ENCODE measurements around the gene PLEKHO2.

PLEKHO2 gene

DNA sequence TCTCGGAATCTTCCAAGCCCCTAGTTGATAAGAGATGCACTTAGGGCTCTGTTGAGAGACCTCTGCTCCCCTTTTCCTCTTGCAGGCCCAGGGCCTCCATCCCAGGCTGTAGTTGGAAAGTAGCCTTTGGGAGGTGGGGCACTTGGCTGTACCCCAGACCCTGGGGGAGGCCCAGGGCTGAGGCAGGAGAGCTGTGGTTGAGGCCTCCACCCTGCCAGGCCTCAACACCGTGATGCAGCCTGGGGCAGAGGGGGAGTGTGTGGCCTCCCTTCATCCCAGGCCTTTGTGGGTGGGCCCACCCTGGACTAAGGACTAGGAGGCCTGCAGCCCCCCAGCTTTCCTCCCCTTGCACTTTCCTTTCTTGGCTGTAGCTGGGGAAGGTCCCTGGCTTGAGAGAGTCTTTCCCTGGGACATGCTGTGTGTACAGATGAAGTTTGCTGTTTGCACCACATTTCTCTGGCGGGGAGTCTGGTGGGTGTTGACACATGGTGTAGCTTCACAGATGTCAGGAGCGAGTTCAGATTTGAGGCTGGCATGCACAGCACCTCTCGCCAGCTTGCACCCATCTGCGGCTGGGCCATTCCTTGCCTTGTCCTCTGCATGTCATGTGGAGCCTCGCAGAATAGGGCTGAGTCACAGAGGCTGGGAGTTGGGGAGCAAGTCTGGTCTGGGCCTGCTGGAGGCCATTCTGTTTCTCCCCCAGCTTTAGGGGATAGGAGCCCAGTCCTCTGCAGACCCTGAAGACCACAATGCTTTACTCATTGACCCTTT is 13.7 kb downstream of the PLEKHO2 start:
- DNase-seq (ENCODE audit: low read depth), result no peak

DNA sequence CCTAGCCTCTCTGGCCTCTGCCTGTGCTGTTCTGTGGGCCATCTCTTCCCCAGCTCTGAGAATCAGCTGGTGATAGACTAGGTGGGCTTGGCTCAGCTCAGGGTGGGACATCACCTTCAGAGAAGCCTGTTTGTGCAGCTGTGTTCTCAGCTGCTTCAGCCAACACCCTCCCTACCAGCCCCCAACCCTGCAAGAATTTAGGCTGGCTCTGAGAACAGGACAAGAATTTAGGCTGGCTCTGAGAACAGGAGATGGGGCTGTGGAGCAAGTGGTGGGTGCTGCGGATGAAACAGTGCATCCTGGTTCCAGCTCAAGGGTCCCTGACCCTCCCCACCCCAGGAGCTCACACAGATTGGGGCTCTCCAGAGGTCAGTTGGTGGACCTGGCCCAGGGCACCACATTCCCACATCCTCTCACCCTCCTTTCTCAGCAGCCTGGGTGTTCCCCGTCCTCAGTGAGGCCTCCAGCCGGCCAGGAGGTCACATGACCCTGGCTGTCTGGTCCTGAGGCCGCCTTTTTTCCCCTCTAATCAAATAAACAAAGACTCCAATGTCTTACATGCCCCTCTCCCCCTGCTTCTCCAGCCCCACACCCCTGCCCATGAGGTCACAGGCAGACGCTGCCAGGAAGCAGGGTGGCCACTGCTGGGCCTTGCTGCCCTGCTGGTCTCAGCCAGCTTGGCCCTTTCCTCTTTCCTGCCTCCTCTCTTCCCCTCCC is 14.9 kb downstream of the PLEKHO2 start:
- no peak for DNase-seq (ENCODE audit: low read depth)

DNA sequence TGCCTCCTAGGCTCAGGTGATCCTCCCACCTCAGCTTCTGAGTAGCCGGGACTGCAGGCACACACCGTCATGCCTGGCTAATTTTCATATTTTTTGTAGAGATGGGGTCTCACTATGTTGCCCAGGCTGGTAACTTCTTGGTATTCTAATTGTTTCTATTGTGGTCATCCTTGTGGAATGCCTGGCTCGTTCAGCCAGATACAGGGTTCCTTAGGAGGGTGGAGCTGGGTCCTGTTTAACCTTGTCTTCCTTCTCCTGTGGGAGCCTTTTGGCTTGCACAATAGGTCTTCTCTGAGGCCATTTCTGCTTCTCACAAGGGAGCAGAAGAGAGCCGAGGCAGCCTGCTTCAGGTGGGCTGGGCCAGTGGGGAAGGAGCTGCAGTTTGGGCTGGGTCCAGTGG is 15.7 kb downstream of the PLEKHO2 start:
- no peak for DNase-seq (ENCODE audit: low read depth)

DNA sequence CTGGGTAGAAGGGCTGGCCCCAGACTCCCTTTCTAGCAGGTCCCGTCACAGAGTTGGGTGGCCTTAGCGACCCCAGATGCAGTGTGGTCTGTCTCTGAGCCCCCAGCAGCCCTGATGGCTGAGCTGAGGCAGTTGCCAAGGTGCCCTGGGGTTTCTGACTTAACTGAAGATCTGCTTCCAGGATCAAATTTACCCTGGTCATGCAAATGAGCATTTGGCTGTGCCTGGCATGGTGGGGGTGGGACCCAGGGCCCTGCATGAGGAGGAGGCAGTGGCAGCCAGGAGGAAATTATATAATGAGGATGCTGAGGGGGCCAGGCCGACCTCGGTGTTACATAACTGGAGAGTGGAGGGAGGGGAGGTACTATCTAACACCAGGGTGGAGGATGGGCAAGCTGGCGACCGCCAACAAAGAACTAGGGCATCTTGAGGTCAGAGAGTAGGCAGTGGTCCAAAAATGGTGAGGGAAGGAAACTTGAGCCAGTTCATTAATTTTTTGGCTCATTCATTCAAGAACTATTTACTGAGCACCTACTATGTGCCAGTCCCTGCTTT is 16.4 kb downstream of the PLEKHO2 start:
- DNase-seq (ENCODE audit: low read depth), result no peak

DNA sequence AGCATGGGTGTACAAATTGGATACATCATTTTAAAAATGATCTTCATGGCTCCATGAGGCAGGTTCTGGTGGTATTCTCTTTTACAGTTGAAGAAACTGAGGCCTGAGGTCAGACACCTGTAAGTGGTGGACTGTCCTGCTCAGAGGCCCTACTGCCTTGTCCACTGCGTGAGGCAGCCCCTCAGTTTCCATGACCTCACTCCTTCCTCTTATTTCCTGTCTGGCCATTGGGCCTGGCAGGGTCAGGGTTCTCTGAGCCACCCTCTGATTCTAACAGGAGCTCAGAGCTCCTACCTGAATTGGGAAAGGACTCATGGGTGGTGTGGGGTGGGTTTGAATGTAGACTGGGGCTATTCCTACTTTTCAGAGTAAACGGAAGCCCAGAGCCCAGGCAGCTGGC is 17.5 kb downstream of the PLEKHO2 start:
- no peak for DNase-seq (ENCODE audit: low read depth)

DNA sequence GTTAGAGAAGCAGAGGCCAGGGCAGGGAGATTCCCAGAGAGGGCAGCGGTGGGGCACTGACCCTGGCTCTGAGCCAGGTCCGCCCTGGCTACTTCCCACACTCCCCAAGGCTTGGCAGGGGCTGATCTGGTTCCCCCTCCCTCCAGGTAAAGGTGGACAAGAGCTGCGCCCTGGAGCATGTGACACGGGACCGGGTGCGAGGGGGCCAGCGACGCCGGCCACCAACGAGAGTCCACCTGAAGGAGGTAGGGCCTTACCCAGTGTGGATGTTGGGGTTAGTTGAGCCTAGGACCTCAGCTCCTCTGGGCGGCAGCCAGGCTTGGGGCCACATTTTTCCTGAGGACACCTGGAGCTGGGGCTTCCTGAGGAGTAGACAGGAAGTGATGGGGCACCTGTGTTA is 19.6 kb downstream of the PLEKHO2 start:
- no peak for DNase-seq (ENCODE audit: low read depth)

DNA sequence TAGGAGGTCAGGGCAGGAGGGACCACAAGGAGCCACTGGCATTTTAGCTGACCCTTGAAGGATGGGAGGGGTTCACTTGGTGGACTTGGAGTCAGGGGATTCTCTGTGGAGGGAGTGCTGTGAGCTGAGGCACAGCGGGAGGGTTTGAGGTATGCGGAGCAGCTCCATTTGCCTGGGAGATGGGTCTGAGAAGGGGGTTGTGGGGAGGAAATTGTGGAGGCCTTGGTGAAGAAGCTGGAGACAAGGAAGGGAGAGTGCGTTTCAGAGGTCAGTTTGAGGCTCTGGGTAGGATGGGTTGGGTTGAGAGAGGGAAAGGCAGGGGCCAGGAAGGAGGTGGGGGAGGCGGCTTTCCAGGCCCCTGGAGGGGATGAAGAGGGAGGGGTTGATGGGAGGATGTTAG is 20.2 kb downstream of the PLEKHO2 start:
- DNase-seq (ENCODE audit: low read depth), result no peak

DNA sequence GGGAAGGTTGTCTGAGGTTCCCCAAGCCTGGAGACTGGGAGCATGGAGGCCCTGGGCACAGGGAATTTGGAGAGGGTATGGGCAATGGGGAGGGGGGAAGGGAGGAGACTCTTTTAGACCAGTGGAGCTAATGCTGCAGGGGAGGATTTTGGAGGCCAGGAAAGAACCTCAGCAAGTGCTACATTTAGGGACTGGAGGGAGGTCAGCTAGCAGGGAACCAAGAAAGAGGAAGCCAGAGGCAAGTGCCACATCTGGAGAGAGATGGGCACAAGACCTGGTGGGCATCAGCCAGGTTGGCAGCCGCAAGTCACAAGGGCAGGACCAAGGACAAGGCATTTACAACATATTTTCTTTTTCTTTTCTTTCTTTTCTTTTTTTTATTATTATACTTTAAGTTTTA is 20.7 kb downstream of the PLEKHO2 start:
- DNase-seq (ENCODE audit: low read depth), result no peak

DNA sequence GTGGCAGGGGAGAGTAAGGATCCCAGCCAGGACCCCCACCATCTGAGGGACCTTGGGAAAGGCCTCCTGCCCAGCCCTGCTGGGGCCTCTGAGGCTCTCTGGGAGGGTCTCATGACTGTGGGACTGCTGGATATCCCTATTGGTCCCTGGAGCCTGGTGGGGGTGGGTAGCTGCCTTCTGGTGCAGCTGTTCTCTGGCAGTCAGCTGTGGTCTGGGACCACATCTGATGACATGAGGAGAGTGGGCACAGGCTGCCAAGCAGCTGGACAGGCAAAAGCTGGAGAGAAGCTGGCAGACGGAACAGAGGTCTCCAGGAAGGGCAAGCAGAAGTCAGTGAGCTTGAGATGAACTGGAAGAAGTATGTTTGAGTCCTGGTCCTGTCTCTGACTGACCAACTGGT is 22.4 kb downstream of the PLEKHO2 start:
- no peak for DNase-seq (ENCODE audit: low read depth)

DNA sequence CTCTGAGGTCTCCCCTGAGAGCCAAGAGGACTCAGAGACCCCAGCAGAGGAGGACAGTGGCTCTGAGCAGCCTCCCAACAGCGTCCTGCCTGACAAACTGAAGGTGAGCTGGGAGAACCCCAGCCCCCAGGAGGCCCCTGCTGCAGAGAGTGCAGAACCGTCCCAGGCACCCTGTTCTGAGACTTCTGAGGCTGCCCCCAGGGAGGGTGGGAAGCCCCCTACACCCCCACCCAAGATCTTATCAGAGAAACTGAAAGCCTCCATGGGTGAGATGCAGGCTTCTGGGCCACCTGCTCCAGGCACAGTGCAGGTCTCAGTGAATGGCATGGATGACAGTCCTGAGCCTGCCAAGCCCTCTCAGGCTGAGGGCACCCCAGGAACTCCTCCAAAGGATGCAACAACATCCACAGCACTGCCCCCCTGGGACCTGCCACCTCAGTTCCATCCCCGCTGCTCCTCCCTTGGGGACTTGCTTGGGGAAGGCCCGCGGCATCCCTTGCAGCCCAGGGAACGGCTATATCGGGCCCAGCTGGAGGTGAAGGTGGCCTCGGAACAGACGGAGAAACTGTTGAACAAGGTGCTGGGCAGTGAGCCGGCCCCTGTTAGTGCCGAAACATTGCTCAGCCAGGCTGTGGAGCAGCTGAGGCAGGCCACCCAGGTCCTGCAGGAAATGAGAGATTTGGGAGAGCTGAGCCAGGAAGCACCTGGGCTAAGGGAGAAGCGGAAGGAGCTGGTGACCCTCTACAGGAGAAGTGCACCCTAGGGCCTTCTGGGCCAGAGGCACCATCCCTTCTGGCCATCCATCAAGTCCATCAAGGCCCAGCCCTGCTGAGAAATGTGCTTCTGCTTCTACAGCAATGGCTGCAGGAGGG is 23.6 kb downstream of the PLEKHO2 start:
- DNase-seq (ENCODE audit: low read depth), result no peak

DNA sequence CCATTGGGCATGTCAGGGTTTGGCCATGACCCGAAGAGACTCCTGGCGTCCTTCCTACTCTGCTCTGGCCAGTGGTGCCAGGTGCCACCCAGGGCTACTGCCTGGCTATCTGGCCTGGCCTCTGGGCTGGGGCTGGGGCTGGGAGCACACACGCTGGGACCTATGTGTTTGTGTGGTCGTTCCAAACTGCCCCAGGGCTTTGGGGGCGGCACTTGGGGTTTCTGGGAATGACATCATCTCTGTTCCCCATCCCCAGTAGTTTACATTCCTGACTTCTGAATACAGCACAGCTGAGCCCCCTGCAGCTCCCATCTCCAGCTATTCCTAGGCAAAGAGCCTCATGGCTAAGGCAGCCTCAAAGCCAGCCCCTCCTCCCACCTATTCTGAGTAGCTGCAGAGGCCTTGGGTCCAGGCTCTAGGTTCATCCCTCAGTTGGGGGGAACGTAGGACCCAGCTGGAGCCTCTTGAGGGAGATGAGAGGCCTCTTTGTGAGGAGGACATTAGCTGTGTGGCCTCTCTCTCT is 24.3 kb downstream of the PLEKHO2 start:
- DNase-seq (ENCODE audit: low read depth), result no peak

DNA sequence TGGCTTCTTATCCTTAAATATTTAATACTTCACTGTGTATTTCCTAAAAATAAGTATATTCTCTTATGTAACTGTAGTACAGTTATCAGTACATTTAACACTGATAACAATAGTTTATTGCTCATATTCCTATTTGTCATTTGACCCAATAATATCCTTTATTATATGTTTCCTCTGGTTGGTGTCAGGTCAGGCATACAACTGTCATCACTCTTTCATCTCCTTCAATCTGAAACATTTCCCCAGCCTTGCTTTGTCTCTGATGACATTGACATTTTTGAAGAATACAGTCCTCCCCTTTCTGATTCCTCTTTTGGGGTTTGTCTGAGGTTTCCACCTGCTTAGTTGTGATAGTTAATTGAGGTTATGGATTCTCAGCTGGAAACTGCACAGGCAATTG is 27.8 kb downstream of the PLEKHO2 start:
- no peak for DNase-seq (ENCODE audit: low read depth)

DNA sequence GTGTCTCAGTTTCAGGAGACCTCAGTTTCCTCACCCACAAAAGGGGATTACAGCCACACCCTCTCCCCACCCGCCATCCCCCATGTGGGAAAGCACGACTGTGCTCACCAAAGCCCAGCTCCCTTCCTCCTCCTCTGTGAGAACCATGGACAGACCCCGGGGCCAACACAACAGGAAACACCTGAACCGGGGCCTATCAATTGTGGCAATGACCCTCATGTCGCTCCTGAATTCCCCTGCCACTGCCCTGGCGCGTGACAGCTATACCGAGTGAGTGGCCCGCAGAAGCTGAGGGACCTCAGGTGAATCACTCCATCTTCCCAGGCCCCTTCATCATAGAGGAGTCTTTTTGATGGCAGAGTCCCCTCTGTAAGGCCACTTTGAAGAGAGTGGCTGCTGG is 28.6 kb downstream of the PLEKHO2 start:
- no peak for DNase-seq (ENCODE audit: low read depth)

DNA sequence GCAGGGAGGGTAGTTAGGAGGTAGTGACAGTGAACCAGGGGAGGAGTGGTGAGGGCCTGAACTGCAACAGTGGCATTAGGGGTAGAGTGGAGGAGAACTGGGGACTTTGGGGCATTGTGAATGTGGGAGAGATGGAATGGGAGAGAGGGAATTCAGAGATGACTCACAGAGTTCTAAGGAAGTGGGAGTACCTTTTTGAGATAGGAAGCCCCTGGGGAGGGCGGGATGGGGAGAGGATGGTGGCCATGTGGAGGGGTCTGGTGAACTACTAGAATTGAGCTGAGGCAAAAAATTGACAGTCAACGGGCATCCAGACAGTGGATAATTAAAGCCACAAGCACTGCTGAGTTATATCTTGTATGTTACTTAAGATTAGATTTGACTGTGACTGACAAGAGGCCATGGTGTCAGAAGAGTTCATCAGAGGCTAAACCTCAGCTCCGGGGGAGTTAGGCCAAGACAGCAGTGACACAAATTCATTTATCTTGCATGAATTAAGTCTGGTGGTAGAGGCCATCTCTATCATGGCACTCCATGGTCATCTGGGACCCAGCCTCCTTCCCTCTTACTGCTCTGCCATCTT is 34.0 kb downstream of the PLEKHO2 start:
- DNase-seq (ENCODE audit: low read depth), result no peak

DNA sequence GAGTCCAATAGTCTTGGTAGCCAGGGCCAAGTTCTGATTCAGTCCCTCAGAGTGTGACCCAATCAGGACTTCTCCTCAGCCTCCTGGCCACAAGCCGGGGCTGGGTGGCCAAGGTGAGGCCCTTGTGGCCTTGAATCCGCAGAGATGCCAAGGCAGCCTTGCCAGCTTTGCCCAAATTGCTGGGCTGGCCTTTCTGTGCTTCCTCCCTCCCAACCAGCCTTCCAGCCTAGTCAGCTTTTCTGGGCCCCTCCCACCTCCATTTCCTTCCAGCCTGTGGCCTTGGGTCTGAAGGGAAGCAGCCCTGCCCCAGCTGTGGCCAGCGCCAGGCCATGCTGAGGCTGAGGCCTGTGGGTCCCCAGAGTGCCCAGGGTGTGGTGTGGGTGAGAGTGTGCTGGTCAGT is 35.7 kb downstream of the PLEKHO2 start:
- no peak for DNase-seq (ENCODE audit: low read depth)

DNA sequence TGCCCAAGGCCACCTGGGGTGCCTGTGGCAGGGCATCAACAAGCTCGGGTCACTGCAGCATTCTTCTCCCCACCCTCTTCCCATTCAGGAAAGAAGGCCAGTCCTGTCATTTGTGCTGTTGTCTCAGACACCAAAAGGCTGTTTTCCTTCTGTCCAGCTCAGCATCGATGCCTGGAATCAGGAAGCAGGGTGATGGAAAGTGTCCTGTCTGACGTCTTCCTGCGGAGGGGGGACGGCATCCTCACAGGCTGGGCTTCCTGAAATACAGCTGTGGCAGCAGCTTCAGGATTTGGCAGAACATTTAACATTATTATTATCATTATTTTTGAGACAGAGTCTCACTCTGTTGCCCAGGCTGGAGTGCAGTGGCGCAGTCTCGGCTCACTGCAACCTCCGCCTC is 37.0 kb downstream of the PLEKHO2 start:
- DNase-seq (ENCODE audit: low read depth), result no peak

DNA sequence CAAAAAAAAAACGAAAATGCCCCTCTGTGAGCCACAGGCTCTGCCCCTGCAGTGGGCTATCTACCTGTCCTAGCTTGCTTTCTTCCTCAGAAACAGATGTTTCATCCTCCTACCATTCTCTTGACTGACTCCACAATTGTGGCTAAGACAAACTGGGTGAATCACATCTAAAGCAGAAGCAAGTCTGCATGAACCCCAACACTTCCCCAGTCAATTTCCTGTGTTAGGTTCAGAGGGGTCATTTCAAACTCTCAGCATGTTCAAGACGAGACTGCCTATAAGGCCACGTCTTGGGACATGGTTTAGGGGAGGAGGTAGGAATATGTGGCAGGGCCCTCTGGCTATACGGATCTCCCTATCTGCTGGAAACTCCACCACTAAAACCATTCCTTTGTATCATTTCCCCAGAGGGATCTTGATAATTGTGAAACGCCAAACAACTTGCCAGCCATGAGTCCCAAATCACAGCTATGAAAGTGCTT is 41.4 kb downstream of the PLEKHO2 start:
- no peak for DNase-seq (ENCODE audit: low read depth)

DNA sequence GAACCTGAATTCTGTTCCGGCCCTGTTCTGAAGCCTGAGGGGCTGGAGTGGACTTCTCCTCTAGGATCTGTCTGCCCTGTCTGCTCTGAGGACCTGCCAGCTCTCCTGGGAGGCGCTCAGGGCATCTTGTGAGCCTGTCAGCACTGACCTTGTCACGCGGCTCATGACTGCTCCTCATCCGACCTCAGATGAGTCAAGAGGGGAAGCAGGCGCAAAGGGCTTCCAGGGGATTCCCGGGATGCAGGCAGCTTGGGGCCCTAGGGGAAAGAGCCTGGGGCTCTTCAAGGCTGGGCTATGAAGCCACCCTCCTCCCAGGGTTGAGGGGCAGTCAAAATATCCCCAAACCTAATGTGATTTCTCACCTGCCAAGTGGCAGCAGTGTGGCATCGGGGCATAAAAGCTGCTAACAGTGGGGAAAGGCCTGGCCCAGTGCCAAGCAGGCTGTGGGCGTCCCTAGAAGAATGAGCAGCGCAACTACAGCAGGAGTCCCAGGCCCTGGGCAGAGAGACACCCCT is 42.3 kb downstream of the PLEKHO2 start:
- peak; percentile 55 for DNase-seq (ENCODE audit: low read depth)

DNA sequence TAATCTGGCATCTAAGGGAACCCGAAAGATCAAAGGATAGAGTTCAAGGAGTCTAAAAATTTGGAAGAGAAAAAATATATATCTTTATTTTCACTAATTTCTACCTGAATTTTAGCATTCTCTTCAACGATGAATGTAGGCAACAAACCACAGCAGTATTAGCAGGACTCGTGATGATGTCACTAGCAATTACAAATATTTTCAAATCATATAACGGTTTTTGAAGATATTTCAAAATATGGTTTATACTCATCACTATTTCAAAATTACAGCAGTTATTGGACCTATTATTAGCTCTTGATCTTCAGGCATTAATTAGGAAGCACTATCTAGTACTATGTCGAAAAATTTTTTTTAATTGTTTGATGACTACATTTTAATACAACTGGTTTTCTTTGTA is 43.0 kb downstream of the PLEKHO2 start:
- no peak for DNase-seq (ENCODE audit: low read depth)

DNA sequence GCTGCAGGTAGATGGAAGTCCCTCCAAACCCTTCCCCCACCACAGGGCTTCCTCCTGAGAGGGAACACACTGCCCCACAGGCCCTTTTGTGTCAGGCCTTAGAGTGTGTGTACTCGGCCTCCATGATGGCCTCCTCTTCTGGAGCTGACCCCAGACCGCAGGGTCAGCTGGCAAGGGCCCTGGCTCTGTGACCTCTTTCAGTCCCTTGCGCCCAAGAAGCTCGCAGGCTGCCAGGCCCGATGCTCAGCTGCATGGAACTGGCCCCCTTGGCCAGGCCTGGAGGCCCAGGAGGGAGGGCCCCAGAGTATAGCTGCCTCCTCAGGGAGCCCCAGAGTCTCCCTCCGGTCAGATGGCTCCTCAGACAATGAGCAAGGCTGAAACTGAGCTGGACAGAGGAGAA is 46.6 kb downstream of the PLEKHO2 start:
- no peak for DNase-seq (ENCODE audit: low read depth)

DNA sequence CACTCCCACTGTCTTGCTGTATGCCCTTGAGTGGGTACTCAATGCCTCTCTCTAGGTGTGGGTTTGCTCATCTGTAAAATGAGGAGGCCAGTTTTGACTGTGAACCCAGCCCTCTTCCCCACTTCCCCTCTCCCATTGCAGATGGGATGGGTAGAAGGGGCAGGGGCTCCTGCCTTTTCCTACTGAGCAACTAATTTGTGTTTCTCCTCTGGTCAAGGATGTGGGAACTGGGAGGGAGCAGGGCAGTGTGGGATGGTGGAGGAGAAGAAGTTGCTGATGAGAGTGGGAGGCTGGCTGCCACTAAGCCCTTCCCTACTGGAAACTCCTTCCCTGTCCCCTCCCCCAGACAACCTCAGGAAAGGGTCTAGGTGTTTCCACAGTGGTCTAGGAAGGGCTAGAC is 49.8 kb downstream of the PLEKHO2 start:
- DNase-seq (ENCODE audit: low read depth), result no peak
